Smooth muscle cell (in vitro differentiated cells): ENCODE measurements around the gene RFC3. TPM values are rescaled to one million over a fixed set of nuclear protein-coding genes. Genes with fewer than 3 reads are reported as not detected.

Source experiments
- DNase-seq: peaks from one replicate; lab custom pipeline; 2025; ENCODE audit not compliant: unreplicated experiment; lab: John Stamatoyannopoulos, UW
- H2AFZ ChIP-seq: fragments of 200-600 bp; sonication (generic); 2 replicates; pipeline ENCODE4 v1.6.0; 2016; ENCODE audit warnings: antibody characterized with exemption, low read depth, mild to moderate bottlenecking
- H3F3A ChIP-seq: fragments of 200-600 bp; sonication (generic); 2 replicates; pipeline ENCODE4 v1.6.0; 2017; ENCODE audit warnings: antibody characterized with exemption, low read depth
- H3K27ac ChIP-seq: fragments of 200-600 bp; sonication (generic); 2 replicates; pipeline ENCODE4 v1.5.1; 2016; ENCODE audit warnings: low read depth, mild to moderate bottlenecking
- H3K27me3 ChIP-seq: fragments of 200-600 bp; sonication (generic); 2 replicates; pipeline ENCODE4 v1.6.1; 2016; ENCODE audit warnings: low read depth, mild to moderate bottlenecking
- H3K36me3 ChIP-seq: fragments of 200-600 bp; sonication (generic); 2 replicates; pipeline ENCODE4 v1.5.1; 2016; ENCODE audit warnings: low read depth
- H3K4me1 ChIP-seq: fragments of 200-600 bp; sonication (generic); 2 replicates; pipeline ENCODE4 v1.5.1; 2016; ENCODE audit warnings: low read depth
- H3K4me2 ChIP-seq: fragments of 200-600 bp; sonication (generic); 2 replicates; pipeline ENCODE4 v1.6.0; 2016; ENCODE audit warnings: mild to moderate bottlenecking
- H3K4me3 ChIP-seq: fragments of 200-600 bp; sonication (generic); 2 replicates; pipeline ENCODE4 v1.5.1; 2016; ENCODE audit warnings: mild to moderate bottlenecking
- H3K79me2 ChIP-seq: fragments of 200-600 bp; sonication (generic); 2 replicates; pipeline ENCODE4 v1.6.0; 2016; ENCODE audit warnings: low read depth, mild to moderate bottlenecking
- H3K9ac ChIP-seq: fragments of 200-600 bp; sonication (generic); 2 replicates; pipeline ENCODE4 v1.6.0; 2016; ENCODE audit warnings: low read depth
- H3K9me3 ChIP-seq: fragments of 200-600 bp; sonication (generic); replicated peaks from 2 replicates; pipeline ENCODE4 v1.5.1; 2016; ENCODE audit warnings: low read depth
- H4K20me1 ChIP-seq: fragments of 200-600 bp; sonication (generic); 2 replicates; pipeline ENCODE4 v1.6.0; 2016; ENCODE audit warnings: low read depth
- CTCF ChIP-seq: fragments of 200-600 bp; sonication (generic); IDR thresholded peaks from 2 replicates; pipeline ENCODE4 v1.5.1; 2017; ENCODE audit warnings: borderline replicate concordance, mild to moderate bottlenecking, antibody characterized with exemption; ENCODE audit not compliant: insufficient read depth, poor library complexity, severe bottlenecking
- WGBS: methylation state at CpG from one replicate; pipeline ENCODE4 v1.1.7; 2016; ENCODE audit warnings: low lambda C conversion rate; 5-methylcytosine and 5-hydroxymethylcytosine counted together
- polyA plus RNA-seq: library from polyadenylated mRNA; unstranded; fragments of >200 nt; fragmentation: Nextera tagmentation; extraction: Ambion mirVana; gene quantifications from 2 replicates; pipeline ENCODE4 v1.2.1, GENCODE V29; 2016
- total RNA-seq: library from RNA; depleted of rRNA; stranded (reverse); fragments of >200 nt; gene quantifications from 2 replicates; pipeline ENCODE4 v1.2.3, GENCODE V29; 2014

Gene RFC3
- total and polyA plus RNA-seq, 2 experiments from 2014 or later, result 7.3 to 11.6 TPM

- Histone ChIP-seq H3K4me1 (no peaks in the 10 kb centered on the region), H3K27me3 (no peaks in the 10 kb centered on the region), H3K27ac (no peak overlapping the region), H3K9me3 (no peaks in the 10 kb centered on the region), H3K79me2 (no peaks in the 10 kb centered on the region), H3K4me2 (no peak overlapping the region), H3F3A (no peaks in the 10 kb centered on the region), H3K36me3 (no peaks in the 10 kb centered on the region), H4K20me1 (no peaks in the 10 kb centered on the region), H3K9ac (no peak overlapping the region), H2AFZ (no peak overlapping the region), H3K4me3 (no peak overlapping the region)
- no peak for TF ChIP-seq CTCF
- no peak for DNase-seq
- WGBS, result 97% methylated on average over 5 of the region's 5 CpGs
Measured at GRCh38 chr13:33862016-33862415, 44.1 kb downstream of the RFC3 start.

GRCh38 chr13:33863188-33863789, 45.3 kb downstream of the RFC3 start:
- TF ChIP-seq CTCF, result no peak
- Histone ChIP-seq H3K4me3 (no peak overlapping the region), H3K36me3 (no peaks in the 10 kb centered on the region), H3F3A (no peaks in the 10 kb centered on the region), H3K27me3 (no peaks in the 10 kb centered on the region), H3K27ac (no peak overlapping the region), H3K79me2 (no peaks in the 10 kb centered on the region), H3K9me3 (no peaks in the 10 kb centered on the region), H3K4me2 (no peak overlapping the region), H4K20me1 (no peaks in the 10 kb centered on the region), H3K4me1 (no peaks in the 10 kb centered on the region), H2AFZ (no peak overlapping the region), H3K9ac (no peak overlapping the region)
- WGBS, result 64% methylated on average over 3 of the region's 3 CpGs
- no peak for DNase-seq

GRCh38 chr13:33865945-33866344, 48.0 kb downstream of the RFC3 start:
- no peak overlapping the region for H3K27ac ChIP-seq
- WGBS, result 96% methylated on average over 4 of the region's 4 CpGs
- H3K4me2 ChIP-seq, result no peak overlapping the region
- no peaks in the 10 kb centered on the region for H3F3A ChIP-seq
- H3K79me2 ChIP-seq, result no peaks in the 10 kb centered on the region
- no peak for DNase-seq
- H3K4me1 ChIP-seq, result no peaks in the 10 kb centered on the region
- no peaks in the 10 kb centered on the region for H4K20me1 ChIP-seq
- H3K9ac ChIP-seq, result no peak overlapping the region
- H3K27me3 ChIP-seq, result no peaks in the 10 kb centered on the region
- no peak for TF ChIP-seq CTCF
- H3K4me3 ChIP-seq, result no peak overlapping the region
- no peaks in the 10 kb centered on the region for H3K36me3 ChIP-seq
- H3K9me3 ChIP-seq, result no peaks in the 10 kb centered on the region
- H2AFZ ChIP-seq, result no peak overlapping the region

GRCh38 chr13:33867472-33867871, 49.5 kb downstream of the RFC3 start:
- H4K20me1 ChIP-seq, result no peaks in the 10 kb centered on the region
- no peak for TF ChIP-seq CTCF
- no peaks in the 10 kb centered on the region for H3K79me2 ChIP-seq
- H3K9ac ChIP-seq, result no peak overlapping the region
- no peaks in the 10 kb centered on the region for H3K4me1 ChIP-seq
- no peak for DNase-seq
- H3F3A ChIP-seq, result no peaks in the 10 kb centered on the region
- H3K27ac ChIP-seq, result no peak overlapping the region
- no peak overlapping the region for H3K4me2 ChIP-seq
- no peaks in the 10 kb centered on the region for H3K9me3 ChIP-seq
- no peak overlapping the region for H2AFZ ChIP-seq
- no peaks in the 10 kb centered on the region for H3K36me3 ChIP-seq
- no peaks in the 10 kb centered on the region for H3K27me3 ChIP-seq
- no peak overlapping the region for H3K4me3 ChIP-seq
- 96% methylated on average over 3 of the region's 3 CpGs for WGBS
